Tibial artery (tissue), 4 donors: ENCODE measurements around the gene MAP6.
A peak's percentile ranks its signal among the peaks of the same experiment; 100 is the strongest.

Source experiments
- DNase-seq, 2 donors: peaks; one replicate each; pipeline ENCODE4 v3.0.0-alpha.2; 2019
- H3K27ac ChIP-seq, 2 donors: fragments of 200-600 bp; sonication (generic) in 1 of 2; 1 replicate in 1 of 2; 2 replicates in 1 of 2; pipeline ENCODE4 v1.5.1; 2018 to 2019; ENCODE audit warnings: mild to moderate bottlenecking in 1 of 2
- H3K27me3 ChIP-seq, 2 donors: fragments of 200-600 bp; sonication (generic) in 1 of 2; one replicate each; pipeline versions ENCODE4 v1.5.1 to v1.6.0; 2016 to 2019
- H3K36me3 ChIP-seq, 3 donors: fragments of 200-600 bp; sonication (generic) in 2 of 3; one replicate each; pipeline ENCODE4 v1.5.1; 2016 to 2019; ENCODE audit warnings: mild to moderate bottlenecking in 2 of 3
- H3K4me1 ChIP-seq, 4 donors: fragments of 200-600 bp; sonication (generic) in 2 of 4; 1 replicate in 3 of 4; 2 replicates in 1 of 4; pipeline ENCODE4 v1.5.1; 2016 to 2019
- H3K4me3 ChIP-seq, 2 donors: fragments of 200-600 bp; sonication (generic) in 1 of 2; 1 replicate in 1 of 2; 2 replicates in 1 of 2; pipeline ENCODE4 v1.5.1; 2018 to 2019; ENCODE audit warnings: mild to moderate bottlenecking in 2 of 2
- H3K9me3 ChIP-seq, 3 donors: fragments of 200-600 bp; sonication (generic) in 1 of 3; one replicate each; pipeline ENCODE4 v1.5.1; 2016 to 2019
- intact Hi-C: fragments of 100-400 bp; cut with DNase I; formaldehyde crosslinking; loops from one replicate; pipeline ENCODE4 v1.15.0; 2023; ENCODE audit warnings: low total_unique reads
- TF ChIP-seq, protein P1 (sequence below), 2 experiments: fragments of 200-600 bp in 1 of 2; fragments of 450-650 bp in 1 of 2; IDR thresholded peaks; one replicate each; pipeline ENCODE4 v1.5.1; 2017 to 2019; ENCODE audit warnings: antibody characterized with exemption in 2 of 2, mild to moderate bottlenecking in 1 of 2, moderate library complexity in 1 of 2

MAP6 gene

DNA sequence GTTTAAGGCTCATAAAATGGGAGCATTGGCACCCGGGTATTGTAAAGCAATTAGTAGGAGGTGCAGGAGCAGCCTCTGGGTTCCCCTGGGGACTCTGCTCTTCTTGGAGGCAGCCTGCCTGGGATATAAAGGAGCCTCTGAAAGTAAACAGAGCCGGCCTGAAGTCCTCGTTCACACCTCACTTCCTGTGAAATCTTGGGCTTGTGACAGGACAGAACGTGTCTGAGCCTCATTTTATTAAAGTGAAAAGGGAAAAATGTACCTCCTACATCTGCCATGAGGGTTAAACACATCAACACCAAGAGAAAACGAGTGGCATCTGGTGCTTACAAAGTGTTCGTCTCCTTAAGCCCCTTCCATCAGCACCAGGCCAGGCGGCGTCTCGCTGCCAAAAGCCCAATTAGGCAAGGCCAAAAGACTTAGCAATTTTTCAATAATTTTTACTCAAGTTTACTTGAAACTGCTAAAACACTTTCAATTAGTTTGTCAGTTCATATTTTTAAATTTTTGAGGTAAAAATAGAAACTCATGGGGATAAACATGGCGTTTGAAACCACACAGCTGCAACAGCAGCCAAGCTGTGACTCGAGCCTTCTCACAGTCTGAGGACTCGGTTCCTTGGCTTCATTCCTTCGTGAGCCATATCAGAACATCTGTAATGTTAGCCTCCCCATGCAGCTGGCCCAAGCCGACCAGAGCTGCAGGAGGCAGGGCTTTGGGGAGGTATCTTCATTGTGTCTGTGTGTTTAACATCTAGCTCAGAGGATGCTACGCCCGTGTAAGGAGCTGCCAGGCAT lies 33.6 kb downstream of the MAP6 start:
- H3K9me3 ChIP-seq, result no peaks in the 10 kb centered on the region
- TF ChIP-seq, protein P1, sequence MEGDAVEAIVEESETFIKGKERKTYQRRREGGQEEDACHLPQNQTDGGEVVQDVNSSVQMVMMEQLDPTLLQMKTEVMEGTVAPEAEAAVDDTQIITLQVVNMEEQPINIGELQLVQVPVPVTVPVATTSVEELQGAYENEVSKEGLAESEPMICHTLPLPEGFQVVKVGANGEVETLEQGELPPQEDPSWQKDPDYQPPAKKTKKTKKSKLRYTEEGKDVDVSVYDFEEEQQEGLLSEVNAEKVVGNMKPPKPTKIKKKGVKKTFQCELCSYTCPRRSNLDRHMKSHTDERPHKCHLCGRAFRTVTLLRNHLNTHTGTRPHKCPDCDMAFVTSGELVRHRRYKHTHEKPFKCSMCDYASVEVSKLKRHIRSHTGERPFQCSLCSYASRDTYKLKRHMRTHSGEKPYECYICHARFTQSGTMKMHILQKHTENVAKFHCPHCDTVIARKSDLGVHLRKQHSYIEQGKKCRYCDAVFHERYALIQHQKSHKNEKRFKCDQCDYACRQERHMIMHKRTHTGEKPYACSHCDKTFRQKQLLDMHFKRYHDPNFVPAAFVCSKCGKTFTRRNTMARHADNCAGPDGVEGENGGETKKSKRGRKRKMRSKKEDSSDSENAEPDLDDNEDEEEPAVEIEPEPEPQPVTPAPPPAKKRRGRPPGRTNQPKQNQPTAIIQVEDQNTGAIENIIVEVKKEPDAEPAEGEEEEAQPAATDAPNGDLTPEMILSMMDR (IDR thresholded peaks at IDR 0.05), result no peak
- H3K27ac ChIP-seq, result peak overlapping the region in 1 of 2 donors; percentile 55
- peaks cover 0 to 21% (median 13%) of the 10 kb centered on the region in 4 donors for H3K4me1 ChIP-seq
- H3K27me3 ChIP-seq, result no peaks in the 10 kb centered on the region
- intact Hi-C loops, result no loop called here
- DNase-seq, result no peak
- H3K36me3 ChIP-seq, result no peaks in the 10 kb centered on the region
- H3K4me3 ChIP-seq, result no peak overlapping the region

DNA sequence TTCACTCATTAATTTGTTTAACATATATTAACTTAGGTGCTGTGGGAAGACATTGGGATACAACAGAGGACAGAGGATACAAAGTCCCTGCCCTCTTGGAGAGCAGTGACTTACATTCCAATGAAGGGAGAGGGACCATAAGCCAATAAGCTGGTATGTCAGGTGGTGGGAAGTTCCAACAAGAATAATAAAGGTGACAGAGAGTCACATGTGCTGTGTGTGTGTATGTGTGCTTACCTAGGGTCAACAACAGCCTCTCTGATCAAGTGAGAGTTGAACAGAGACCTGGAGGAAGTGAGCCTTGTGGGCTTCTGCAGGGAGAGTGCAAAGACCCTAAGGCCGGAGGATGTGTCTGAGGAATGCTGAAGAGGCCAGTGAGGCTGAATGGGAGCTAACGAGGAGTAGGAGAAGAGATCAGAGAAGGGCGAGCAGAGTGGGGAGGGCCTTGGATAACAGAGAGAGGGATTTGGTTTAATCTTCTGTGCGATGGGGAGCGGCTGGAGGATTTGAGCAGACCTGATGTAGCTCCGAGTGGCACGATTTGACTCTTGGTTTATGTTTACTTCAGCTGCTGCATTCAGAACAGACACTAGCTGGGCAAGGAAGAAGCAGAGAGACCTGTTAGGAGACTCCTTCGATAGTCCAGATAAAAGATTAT lies 35.3 kb downstream of the MAP6 start:
- peaks cover 0 to 11% (median 6%) of the 10 kb centered on the region in 4 donors for H3K4me1 ChIP-seq
- intact Hi-C loops, result no loop called here
- H3K36me3 ChIP-seq, result no peaks in the 10 kb centered on the region
- no peaks in the 10 kb centered on the region for H3K9me3 ChIP-seq
- no peaks in the 10 kb centered on the region for H3K27me3 ChIP-seq
- TF ChIP-seq, protein P1 (IDR thresholded peaks at IDR 0.05), result no peak
- no peak overlapping the region for H3K27ac ChIP-seq
- no peak overlapping the region for H3K4me3 ChIP-seq
- no peak for DNase-seq

DNA sequence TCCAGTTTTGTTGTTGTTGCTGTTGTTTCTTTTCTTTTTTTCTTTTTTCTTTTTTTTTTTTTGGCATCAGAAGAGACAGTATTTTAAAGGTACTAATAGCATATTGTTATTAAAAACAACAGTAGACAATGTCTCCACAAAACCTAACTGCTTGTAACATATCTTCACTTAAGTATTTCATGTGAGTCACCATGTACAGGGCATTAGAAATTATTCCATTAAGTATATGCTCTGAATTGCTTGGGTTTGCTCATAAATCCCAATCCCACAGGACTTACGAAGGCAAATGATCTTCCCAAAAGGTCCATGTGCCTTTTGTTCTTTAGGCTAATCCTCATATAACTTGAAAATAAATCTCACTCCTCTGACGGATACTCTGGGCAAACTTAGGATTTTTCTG lies 35.9 kb downstream of the MAP6 start:
- no peak overlapping the region for H3K4me3 ChIP-seq
- intact Hi-C loops, result no loop called here
- DNase-seq, result no peak
- H3K36me3 ChIP-seq, result no peaks in the 10 kb centered on the region
- H3K27me3 ChIP-seq, result no peaks in the 10 kb centered on the region
- no peak overlapping the region for H3K27ac ChIP-seq
- peaks cover 0 to 11% (median 6%) of the 10 kb centered on the region in 4 donors for H3K4me1 ChIP-seq
- no peaks in the 10 kb centered on the region for H3K9me3 ChIP-seq
- TF ChIP-seq, protein P1 (IDR thresholded peaks at IDR 0.05), result no peak

DNA sequence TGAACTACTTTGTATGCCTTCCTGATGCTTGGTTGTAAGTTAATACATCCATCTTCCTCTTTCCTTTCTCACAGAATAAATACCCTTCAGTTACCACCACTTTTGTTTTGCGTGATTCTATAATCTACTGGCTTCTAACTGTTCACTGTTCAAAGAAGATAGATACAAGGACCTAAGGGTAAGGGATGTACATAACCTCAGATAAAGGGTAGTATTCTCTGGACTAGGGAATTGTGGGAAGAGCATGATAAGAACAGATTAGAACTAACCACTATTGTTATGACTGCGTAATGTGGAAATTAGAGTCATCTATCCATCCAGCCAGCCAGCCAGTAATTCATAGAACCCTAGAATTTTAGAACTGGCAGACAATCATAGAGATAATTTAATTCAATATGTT lies 36.4 kb downstream of the MAP6 start:
- H3K4me1 ChIP-seq, result peaks cover 0 to 11% (median 6%) of the 10 kb centered on the region in 4 donors
- no peaks in the 10 kb centered on the region for H3K9me3 ChIP-seq
- intact Hi-C loops, result no loop called here
- H3K36me3 ChIP-seq, result no peaks in the 10 kb centered on the region
- no peaks in the 10 kb centered on the region for H3K27me3 ChIP-seq
- no peak for DNase-seq
- H3K27ac ChIP-seq, result no peak overlapping the region
- H3K4me3 ChIP-seq, result no peak overlapping the region
- TF ChIP-seq, protein P1 (IDR thresholded peaks at IDR 0.05), result no peak

DNA sequence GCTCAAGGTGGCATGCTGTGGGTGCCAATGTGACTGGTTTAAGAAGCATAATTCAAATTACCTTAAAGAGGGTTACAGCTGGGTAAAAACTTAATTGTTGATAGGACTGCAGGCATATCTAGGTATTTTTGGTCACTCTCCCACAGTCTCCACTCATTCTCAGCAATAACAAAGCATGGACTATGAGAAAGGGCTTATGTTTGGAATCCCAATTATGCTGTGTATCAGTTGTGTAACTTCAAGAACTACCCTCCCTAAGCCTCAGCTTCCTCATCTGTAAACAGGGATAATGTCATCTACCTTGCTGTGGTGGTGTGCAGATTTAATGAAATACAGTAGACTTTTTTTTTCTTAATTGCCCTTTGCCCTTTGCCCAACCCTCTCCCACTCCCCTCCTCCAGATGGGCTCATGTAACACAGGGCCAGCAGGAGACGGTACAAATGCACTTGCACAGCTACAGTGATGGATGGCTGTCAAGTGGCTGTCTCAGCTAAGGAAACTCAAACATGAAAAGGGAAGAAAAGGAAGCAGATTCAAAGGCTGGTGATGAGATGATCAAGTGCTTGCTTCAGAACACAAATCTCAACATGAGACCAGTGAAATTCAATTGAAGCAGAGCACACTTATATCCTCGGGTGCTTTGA lies 37.6 kb downstream of the MAP6 start:
- Histone ChIP-seq H3K4me1 (peaks cover 0 to 11% (median 6%) of the 10 kb centered on the region in 4 donors), H3K36me3 (no peaks in the 10 kb centered on the region), H3K9me3 (no peaks in the 10 kb centered on the region), H3K27ac (no peak overlapping the region), H3K4me3 (no peak overlapping the region), H3K27me3 (no peaks in the 10 kb centered on the region)
- DNase-seq, result no peak
- TF ChIP-seq, protein P1 (IDR thresholded peaks at IDR 0.05), result no peak
- intact Hi-C loops, result no loop called here
